ENCODE results near the gene CLCN5.

The CLCN5 gene

DNA sequence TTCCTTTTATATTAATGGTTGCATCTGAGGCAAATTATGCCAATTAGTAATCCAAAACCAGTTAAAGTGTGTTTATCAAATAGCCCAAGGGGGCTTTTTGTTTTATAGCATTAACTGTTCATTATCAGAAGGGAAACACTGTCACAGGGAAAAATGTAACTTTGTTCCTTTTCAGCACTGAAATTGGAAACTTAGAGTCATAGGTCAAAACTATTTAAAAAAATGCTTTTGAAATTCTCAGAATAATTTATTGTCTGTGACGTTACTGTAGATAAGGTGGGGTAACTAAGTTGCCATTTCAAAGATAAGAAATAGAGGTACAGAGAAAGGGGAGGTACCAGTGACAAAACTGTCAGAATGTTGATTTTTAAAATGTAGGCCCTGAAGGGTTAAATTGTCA is 149.1 kb downstream of the CLCN5 start:
- DNase-seq (ENCODE audit: low read depth): no peak
- H3K4me3 ChIP-seq (replicated peaks; ENCODE audit: low read depth, low read length): no peak overlapping the region
- TF ChIP-seq, protein P1, sequence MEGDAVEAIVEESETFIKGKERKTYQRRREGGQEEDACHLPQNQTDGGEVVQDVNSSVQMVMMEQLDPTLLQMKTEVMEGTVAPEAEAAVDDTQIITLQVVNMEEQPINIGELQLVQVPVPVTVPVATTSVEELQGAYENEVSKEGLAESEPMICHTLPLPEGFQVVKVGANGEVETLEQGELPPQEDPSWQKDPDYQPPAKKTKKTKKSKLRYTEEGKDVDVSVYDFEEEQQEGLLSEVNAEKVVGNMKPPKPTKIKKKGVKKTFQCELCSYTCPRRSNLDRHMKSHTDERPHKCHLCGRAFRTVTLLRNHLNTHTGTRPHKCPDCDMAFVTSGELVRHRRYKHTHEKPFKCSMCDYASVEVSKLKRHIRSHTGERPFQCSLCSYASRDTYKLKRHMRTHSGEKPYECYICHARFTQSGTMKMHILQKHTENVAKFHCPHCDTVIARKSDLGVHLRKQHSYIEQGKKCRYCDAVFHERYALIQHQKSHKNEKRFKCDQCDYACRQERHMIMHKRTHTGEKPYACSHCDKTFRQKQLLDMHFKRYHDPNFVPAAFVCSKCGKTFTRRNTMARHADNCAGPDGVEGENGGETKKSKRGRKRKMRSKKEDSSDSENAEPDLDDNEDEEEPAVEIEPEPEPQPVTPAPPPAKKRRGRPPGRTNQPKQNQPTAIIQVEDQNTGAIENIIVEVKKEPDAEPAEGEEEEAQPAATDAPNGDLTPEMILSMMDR (IDR thresholded peaks at IDR 0.05; ENCODE audit: low read length, missing control alignments): no peak

DNA sequence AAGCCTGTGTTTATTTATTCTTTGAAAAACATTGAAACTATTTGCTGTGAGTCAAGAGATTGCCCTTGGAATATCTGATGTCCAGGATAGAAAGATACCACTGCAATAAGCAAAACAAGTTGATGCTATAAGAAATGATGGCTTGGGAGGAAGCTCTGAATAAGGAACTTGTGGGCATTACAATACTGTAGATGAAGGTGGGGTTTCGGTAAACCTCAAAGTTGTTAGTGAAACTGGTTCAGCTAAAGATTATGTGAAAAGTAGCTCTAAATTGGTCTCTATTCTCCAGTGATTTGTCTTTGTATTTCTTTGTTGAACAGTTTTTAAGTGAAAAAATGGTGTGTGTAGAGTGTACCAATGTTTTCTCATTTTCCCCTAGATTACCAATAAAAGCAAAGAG is 149.7 kb downstream of the CLCN5 start:
- TF ChIP-seq, protein P1 (IDR thresholded peaks at IDR 0.05; ENCODE audit: low read length, missing control alignments): no peak
- DNase-seq (ENCODE audit: low read depth): no peak
- no peak overlapping the region for H3K4me3 ChIP-seq (replicated peaks; ENCODE audit: low read depth, low read length)

DNA sequence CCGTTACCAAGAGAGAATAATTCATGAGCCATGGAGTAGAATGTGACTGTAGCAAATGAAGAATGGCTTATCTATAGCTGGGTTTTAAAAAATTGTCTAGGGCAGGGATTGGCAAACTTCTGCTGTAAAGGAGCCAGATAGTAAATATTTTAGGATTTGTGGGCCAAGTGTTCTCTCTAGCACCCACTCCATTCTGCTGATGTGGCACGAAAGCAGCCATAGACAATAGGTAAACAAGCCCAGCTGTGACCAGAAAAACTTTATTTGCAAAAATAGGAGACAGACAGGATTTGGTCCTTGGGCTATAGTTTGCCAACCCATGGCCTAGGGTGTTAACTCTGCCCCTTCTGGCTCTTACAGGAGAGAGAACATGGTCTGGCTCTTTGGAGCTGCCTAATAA is 151.2 kb downstream of the CLCN5 start:
- DNase-seq (ENCODE audit: low read depth): no peak
- TF ChIP-seq, protein P1 (IDR thresholded peaks at IDR 0.05; ENCODE audit: low read length, missing control alignments): no peak
- H3K4me3 ChIP-seq (replicated peaks; ENCODE audit: low read depth, low read length): no peak overlapping the region

DNA sequence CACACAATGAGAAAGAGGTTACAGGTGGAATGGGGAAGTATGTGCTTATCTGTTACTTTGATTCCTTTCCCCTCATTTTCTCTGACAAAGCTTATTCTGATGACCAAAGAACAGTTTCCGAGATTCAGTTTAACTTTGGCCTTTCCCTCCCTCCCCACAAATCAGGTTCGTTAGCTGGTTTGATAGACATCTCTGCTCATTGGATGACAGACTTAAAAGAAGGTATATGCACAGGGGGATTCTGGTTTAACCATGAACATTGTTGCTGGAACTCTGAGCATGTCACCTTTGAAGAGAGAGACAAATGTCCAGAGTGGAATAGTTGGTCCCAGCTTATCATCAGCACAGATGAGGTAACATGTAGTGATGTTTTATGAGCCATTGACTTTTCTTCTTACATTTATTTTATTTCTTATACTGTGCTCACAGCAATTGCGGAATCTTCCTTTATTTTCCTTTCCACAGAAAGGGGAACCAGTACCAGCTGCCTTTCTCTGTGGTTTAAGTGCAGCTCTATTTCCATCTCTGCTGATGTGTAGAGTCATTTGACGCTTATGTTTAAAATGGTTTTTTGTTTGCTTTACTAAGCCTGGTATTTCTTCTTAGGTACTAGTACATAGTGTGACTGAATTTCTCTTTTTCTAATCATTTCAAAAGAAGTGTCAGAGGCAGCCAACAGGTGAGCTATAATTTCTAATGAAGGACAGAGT is 153.4 kb downstream of the CLCN5 start:
- TF ChIP-seq, protein P1 (IDR thresholded peaks at IDR 0.05; ENCODE audit: low read length, missing control alignments): no peak
- no peak overlapping the region for H3K4me3 ChIP-seq (replicated peaks; ENCODE audit: low read depth, low read length)
- no peak for DNase-seq (ENCODE audit: low read depth)

DNA sequence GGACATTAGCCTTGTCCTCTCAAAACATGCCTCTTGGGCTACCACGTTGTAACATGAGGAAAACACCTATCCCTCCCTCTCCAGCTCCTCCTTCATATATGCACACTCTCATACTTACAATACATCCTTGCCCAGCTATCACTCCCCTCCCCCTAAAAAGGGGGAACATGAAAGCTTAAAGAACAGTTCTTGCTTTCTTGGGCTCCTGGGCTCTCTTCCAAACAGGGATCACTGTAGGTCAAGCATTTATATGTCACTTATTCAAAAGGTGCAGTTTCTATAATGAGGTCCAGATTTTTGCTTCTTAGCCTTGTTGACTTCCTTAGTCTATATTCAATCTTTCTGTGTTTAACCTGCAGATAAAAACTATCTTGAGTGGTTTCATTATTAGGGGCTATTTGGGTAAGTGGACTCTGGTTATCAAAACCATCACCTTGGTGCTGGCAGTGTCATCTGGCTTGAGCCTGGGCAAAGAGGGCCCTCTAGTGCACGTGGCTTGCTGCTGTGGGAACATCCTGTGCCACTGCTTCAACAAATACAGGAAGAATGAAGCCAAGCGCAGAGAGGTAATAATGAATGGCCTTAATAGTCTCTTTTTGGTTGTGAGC is 159.0 kb downstream of the CLCN5 start:
- no peak overlapping the region for H3K4me3 ChIP-seq (replicated peaks; ENCODE audit: low read depth, low read length)
- DNase-seq (ENCODE audit: low read depth): peak; percentile 49
- TF ChIP-seq, protein P1 (IDR thresholded peaks at IDR 0.05; ENCODE audit: low read length, missing control alignments): peak; percentile 43

DNA sequence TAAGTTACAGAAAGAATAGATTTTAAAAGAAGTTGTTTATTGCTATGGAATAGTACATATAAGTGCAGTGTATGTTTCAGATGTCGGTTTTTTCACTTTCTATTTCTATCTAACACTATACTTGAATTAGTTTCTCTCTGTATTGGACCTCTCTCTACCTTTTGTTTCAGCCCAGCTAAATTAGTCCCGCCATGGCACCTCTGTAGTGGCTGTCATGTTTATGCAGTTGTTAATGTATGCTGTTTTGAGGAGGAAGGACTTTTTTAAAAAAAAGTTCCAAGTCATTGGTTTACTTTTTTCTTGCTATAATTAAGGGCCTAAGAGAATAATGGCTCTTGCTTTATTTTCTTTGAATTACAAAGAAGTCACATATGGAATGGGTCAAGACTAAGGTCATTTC is 160.3 kb downstream of the CLCN5 start:
- TF ChIP-seq, protein P1 (IDR thresholded peaks at IDR 0.05; ENCODE audit: low read length, missing control alignments): no peak
- DNase-seq (ENCODE audit: low read depth): no peak
- H3K4me3 ChIP-seq (replicated peaks; ENCODE audit: low read depth, low read length): no peak overlapping the region

DNA sequence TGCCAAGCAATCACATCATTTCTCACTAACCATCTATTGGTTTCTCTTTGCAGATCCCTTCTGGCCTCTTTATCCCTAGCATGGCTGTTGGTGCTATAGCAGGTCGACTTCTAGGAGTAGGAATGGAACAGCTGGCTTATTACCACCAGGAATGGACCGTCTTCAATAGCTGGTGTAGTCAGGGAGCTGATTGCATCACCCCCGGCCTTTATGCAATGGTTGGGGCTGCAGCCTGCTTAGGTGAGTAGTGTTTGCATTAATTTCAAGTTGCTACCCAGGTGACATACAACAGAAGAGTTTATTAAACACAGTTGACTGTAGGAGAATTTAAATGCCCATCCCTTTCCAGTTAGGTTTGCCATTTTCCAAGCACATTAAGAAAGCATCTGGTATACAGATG is 166.2 kb downstream of the CLCN5 start:
- no peak for DNase-seq (ENCODE audit: low read depth)
- no peak overlapping the region for H3K4me3 ChIP-seq (replicated peaks; ENCODE audit: low read depth, low read length)
- TF ChIP-seq, protein P1 (IDR thresholded peaks at IDR 0.05; ENCODE audit: low read length, missing control alignments): no peak
